Measurements from ENCODE around the gene ACOT9. TPM values are rescaled to one million over a fixed set of nuclear protein-coding genes. Genes with fewer than 3 reads are reported as not detected.
"Not testable (repeated sequence)": the region's sequence is repeated elsewhere in the genome, so short reads cannot be mapped to it uniquely, and the experiment has no call there.

The ACOT9 gene
- total RNA-seq, 2 donors from 2014 or later: 22.5 to 24.9 TPM

GRCh38 chrX:23662187-23662586, 80.9 kb downstream of the ACOT9 start:
- H3K27me3 Mint-ChIP-seq: no peaks in the 10 kb centered on the region
- peak overlapping the region; percentile 72 for H3K4me3 Mint-ChIP-seq
- DNase-seq (no peak), ATAC-seq (peak; percentile 78)
- peak overlapping the region; percentile 88 for H3K27ac Mint-ChIP-seq
- H3K4me1 Mint-ChIP-seq: peaks cover 10% of the 10 kb centered on the region
- H3K36me3 Mint-ChIP-seq (ENCODE audit: low read depth): no peaks in the 10 kb centered on the region
- H3K9me3 ChIP-seq (ENCODE audit: control insufficient read depth, low read length, poor library complexity, severe bottlenecking): no peaks in the 10 kb centered on the region

GRCh38 chrX:23661671-23662070, 81.4 kb downstream of the ACOT9 start:
- Mint-ChIP-seq H3K27ac (peak overlapping the region; percentile 88), H3K4me3 (no peak overlapping the region), H3K36me3 (ENCODE audit: low read depth) (no peaks in the 10 kb centered on the region), H3K4me1 (peaks cover 10% of the 10 kb centered on the region), H3K27me3 (no peaks in the 10 kb centered on the region)
- no peaks in the 10 kb centered on the region for H3K9me3 ChIP-seq (ENCODE audit: control insufficient read depth, low read length, poor library complexity, severe bottlenecking)
- ATAC-seq (no peak), DNase-seq (no peak)

GRCh38 chrX:23660766-23661132, 82.3 kb downstream of the ACOT9 start:
- no peak overlapping the region for H3K4me3 Mint-ChIP-seq
- no peak overlapping the region for H3K27ac Mint-ChIP-seq
- peaks cover 5% of the 10 kb centered on the region for H3K4me1 Mint-ChIP-seq
- no peaks in the 10 kb centered on the region for H3K9me3 ChIP-seq (ENCODE audit: control insufficient read depth, low read length, poor library complexity, severe bottlenecking)
- no peaks in the 10 kb centered on the region for H3K36me3 Mint-ChIP-seq (ENCODE audit: low read depth)
- DNase-seq (no peak), ATAC-seq (no peak)
- H3K27me3 Mint-ChIP-seq: no peaks in the 10 kb centered on the region

GRCh38 chrX:23660083-23660765, 82.9 kb downstream of the ACOT9 start:
- not testable (repeated sequence) for H3K9me3 ChIP-seq (ENCODE audit: control insufficient read depth, low read length, poor library complexity, severe bottlenecking); H3K4me1 Mint-ChIP-seq; H3K27me3 Mint-ChIP-seq; H3K27ac Mint-ChIP-seq; H3K36me3 Mint-ChIP-seq (ENCODE audit: low read depth); ATAC-seq; DNase-seq
- peak overlapping the region; percentile 41 for H3K4me3 Mint-ChIP-seq

- Mint-ChIP-seq H3K4me3 (no peak overlapping the region), H3K27me3 (no peaks in the 10 kb centered on the region), H3K4me1 (peaks cover 5% of the 10 kb centered on the region), H3K36me3 (ENCODE audit: low read depth) (peaks cover 2% of the 10 kb centered on the region), H3K27ac (no peak overlapping the region)
- no peaks in the 10 kb centered on the region for H3K9me3 ChIP-seq (ENCODE audit: control insufficient read depth, low read length, poor library complexity, severe bottlenecking)
- ATAC-seq (no peak), DNase-seq (no peak)
Measured at GRCh38 chrX:23659339-23659738, 83.7 kb downstream of the ACOT9 start.

- ATAC-seq: no peak
- Mint-ChIP-seq H3K36me3 (ENCODE audit: low read depth) (peaks cover 2% of the 10 kb centered on the region), H3K27me3 (no peaks in the 10 kb centered on the region), H3K4me1 (no peaks in the 10 kb centered on the region), H3K4me3 (no peak overlapping the region), H3K27ac (no peak overlapping the region)
- H3K9me3 ChIP-seq (ENCODE audit: control insufficient read depth, low read length, poor library complexity, severe bottlenecking): no peaks in the 10 kb centered on the region
- DNase-seq: no peak
Measured at GRCh38 chrX:23656684-23657083, 86.4 kb downstream of the ACOT9 start.

GRCh38 chrX:23656091-23656490, 87.0 kb downstream of the ACOT9 start:
- ATAC-seq (no peak), DNase-seq (no peak)
- Mint-ChIP-seq H3K36me3 (ENCODE audit: low read depth) (peaks cover 2% of the 10 kb centered on the region), H3K4me3 (no peak overlapping the region), H3K4me1 (no peaks in the 10 kb centered on the region), H3K27ac (no peak overlapping the region), H3K27me3 (no peaks in the 10 kb centered on the region)
- no peaks in the 10 kb centered on the region for H3K9me3 ChIP-seq (ENCODE audit: control insufficient read depth, low read length, poor library complexity, severe bottlenecking)

Other genes with a start within 250 kb of the ACOT9 start
- 1 to 10 TPM; 9.1 to 9.6 TPM for gene PRDX4, start 75.8 kb downstream of the ACOT9 start, total RNA-seq
- gene SAT1, start 39.9 kb upstream of the ACOT9 start, total RNA-seq: 100 to 1,000 TPM; 362 to 368 TPM
- gene APOO, start 164.7 kb upstream of the ACOT9 start, total RNA-seq: 10 to 100 TPM; 10.9 to 14.9 TPM
- gene CXorf58, start 164.7 kb upstream of the ACOT9 start, total RNA-seq: not detected